Nephron (organoid): ENCODE measurements around the gene CNTNAP2.

ENCODE experiments used
- H3K27ac Mint-ChIP-seq, 3 experiments: 2 replicates each; pipeline ENCODE4 v1.8.0; 2020; ENCODE audit warnings: mixed read lengths in 3 of 3, mild to moderate bottlenecking in 2 of 3, moderate library complexity in 1 of 3
- H3K27me3 Mint-ChIP-seq: 2 replicates; pipeline ENCODE4 v1.8.0; 2021; ENCODE audit warnings: low read depth, mild to moderate bottlenecking, moderate library complexity, mixed read lengths
- H3K36me3 Mint-ChIP-seq: 2 replicates; pipeline ENCODE4 v1.8.0; 2020; ENCODE audit warnings: low read depth, mixed read lengths
- H3K4me1 Mint-ChIP-seq: 2 replicates; pipeline ENCODE4 v1.8.0; 2020; ENCODE audit warnings: mixed read lengths
- H3K4me3 Mint-ChIP-seq, 3 experiments: 2 replicates each; pipeline ENCODE4 v1.8.0; 2020; ENCODE audit warnings: mild to moderate bottlenecking in 3 of 3, mixed read lengths in 3 of 3, moderate library complexity in 2 of 3
- H3K9me3 Mint-ChIP-seq: 2 replicates; pipeline ENCODE4 v1.8.0; 2020; ENCODE audit warnings: mixed read lengths
- CTCF ChIP-seq, 3 experiments: fragments of 200-600 bp; sonication (generic); IDR thresholded peaks; one replicate each; pipeline ENCODE4 v1.5.0; 2021; ENCODE audit warnings: antibody characterized with exemption in 3 of 3; ENCODE audit not compliant: unreplicated experiment in 3 of 3

Gene CNTNAP2

GRCh38 chr7:146773506-146773905, 656.9 kb downstream of the CNTNAP2 start:
- no peak overlapping the region for H3K27ac Mint-ChIP-seq
- no peaks in the 10 kb centered on the region for H3K9me3 Mint-ChIP-seq
- H3K36me3 Mint-ChIP-seq: no peaks in the 10 kb centered on the region
- peaks cover 24% of the 10 kb centered on the region for H3K4me1 Mint-ChIP-seq
- TF ChIP-seq CTCF (IDR thresholded peaks at IDR 0.05; ENCODE audit: unreplicated experiment in 3 of 3): no peak
- no peak overlapping the region for H3K4me3 Mint-ChIP-seq
- H3K27me3 Mint-ChIP-seq: no peaks in the 10 kb centered on the region

- Mint-ChIP-seq H3K9me3 (no peaks in the 10 kb centered on the region), H3K27me3 (no peaks in the 10 kb centered on the region), H3K4me1 (no peaks in the 10 kb centered on the region), H3K27ac (no peak overlapping the region), H3K36me3 (no peaks in the 10 kb centered on the region), H3K4me3 (no peak overlapping the region)
- TF ChIP-seq CTCF (IDR thresholded peaks at IDR 0.05; ENCODE audit: unreplicated experiment in 3 of 3): no peak
Measured at GRCh38 chr7:146781352-146782116, 664.9 kb downstream of the CNTNAP2 start.

- no peaks in the 10 kb centered on the region for H3K27me3 Mint-ChIP-seq
- no peak overlapping the region for H3K4me3 Mint-ChIP-seq
- no peaks in the 10 kb centered on the region for H3K36me3 Mint-ChIP-seq
- no peak overlapping the region for H3K27ac Mint-ChIP-seq
- no peaks in the 10 kb centered on the region for H3K9me3 Mint-ChIP-seq
- no peaks in the 10 kb centered on the region for H3K4me1 Mint-ChIP-seq
- no peak for TF ChIP-seq CTCF (IDR thresholded peaks at IDR 0.05; ENCODE audit: unreplicated experiment in 3 of 3)
Measured at GRCh38 chr7:146787266-146787665, 670.7 kb downstream of the CNTNAP2 start.

- Mint-ChIP-seq H3K4me1 (no peaks in the 10 kb centered on the region), H3K9me3 (no peaks in the 10 kb centered on the region), H3K36me3 (no peaks in the 10 kb centered on the region), H3K27me3 (no peaks in the 10 kb centered on the region), H3K27ac (no peak overlapping the region), H3K4me3 (no peak overlapping the region)
- TF ChIP-seq CTCF (IDR thresholded peaks at IDR 0.05; ENCODE audit: unreplicated experiment in 3 of 3): no peak
Measured at GRCh38 chr7:146788008-146788407, 671.4 kb downstream of the CNTNAP2 start.

- H3K27me3 Mint-ChIP-seq: no peaks in the 10 kb centered on the region
Measured at GRCh38 chr7:146791344-146792285, 675.0 kb downstream of the CNTNAP2 start.

More at GRCh38 chr7:146791344-146792285, 675.0 kb downstream of the CNTNAP2 start:
- Mint-ChIP-seq H3K9me3 (peaks cover 12% of the 10 kb centered on the region), H3K27ac (no peak overlapping the region), H3K36me3 (no peaks in the 10 kb centered on the region), H3K4me3 (no peak overlapping the region), H3K4me1 (no peaks in the 10 kb centered on the region)
- TF ChIP-seq CTCF (IDR thresholded peaks at IDR 0.05; ENCODE audit: unreplicated experiment in 3 of 3): no peak
